IMR-90 (cell line): ENCODE results near the gene DNAJB12. TPM values are rescaled to one million over a fixed set of nuclear protein-coding genes. Genes with fewer than 3 reads are reported as not detected.

Experiments used
- ATAC-seq: fragments of 200-7000 bp; cut with Tn5 transposase; 2 replicates; pipeline ENCODE4 v1.9.1; 2020; ENCODE audit warnings: low read depth, mild to moderate bottlenecking, moderate library complexity
- BruUV-seq: library from RNA; stranded (reverse); fragments of 400-500 nt; replicated peaks from 2 replicates; lab custom pipeline; 2021; lab: Mats Ljungman, UMichigan
- CTCF ChIA-PET: fragments of 300-600 bp; formaldehyde crosslinking; extraction: SDS; loops from one replicate; lab custom pipeline; 2021; ENCODE audit warnings: antibody characterized with exemption; lab: Yijun Ruan, JAX
- POLR2A ChIA-PET: fragments of 300-600 bp; sonication (Branson Sonifier 250); formaldehyde crosslinking; loops from one replicate; lab custom pipeline; 2022; ENCODE audit warnings: antibody characterized with exemption; ENCODE audit not compliant: unreplicated experiment; lab: Charles Lee
- DNase-seq: peaks from one replicate; pipeline ENCODE4 v3.0.0; 2013
- H2AFZ ChIP-seq: replicated peaks from 2 replicates; pipeline ENCODE3; 2013; ENCODE audit warnings: low read length, mild to moderate bottlenecking; ENCODE audit not compliant: poor library complexity
- H2AK5ac ChIP-seq: 2 replicates; pipeline ENCODE4 v1.6.1; 2013; ENCODE audit warnings: low read depth, low read length, inconsistent platforms
- H2AK9ac ChIP-seq: replicated peaks from 2 replicates; pipeline ENCODE3; 2013; ENCODE audit warnings: mild to moderate bottlenecking, low read depth, low read length, moderate library complexity; ENCODE audit not compliant: poor library complexity
- H2BK120ac ChIP-seq: 2 replicates; pipeline ENCODE4 v1.6.1; 2013; ENCODE audit warnings: low read depth, low read length, inconsistent platforms
- H2BK15ac ChIP-seq: 3 replicates; pipeline ENCODE4 v1.6.1; 2013; ENCODE audit warnings: low read depth, low read length, inconsistent platforms
- H2BK20ac ChIP-seq: 2 replicates; pipeline ENCODE4 v1.6.1; 2013; ENCODE audit warnings: low read depth, mild to moderate bottlenecking, inconsistent platforms, low read length, moderate library complexity
- H2BK5ac ChIP-seq: 2 replicates; pipeline ENCODE4 v1.6.1; 2013; ENCODE audit warnings: mild to moderate bottlenecking, low read depth, low read length, inconsistent platforms; ENCODE audit not compliant: poor library complexity, severe bottlenecking
- H3K14ac ChIP-seq: replicated peaks from 2 replicates; pipeline ENCODE4 v1.6.1; 2013; ENCODE audit warnings: low read depth, low read length, inconsistent platforms
- H3K18ac ChIP-seq: 2 replicates; pipeline ENCODE4 v1.6.1; 2013; ENCODE audit warnings: low read depth, low read length, control low read depth
- H3K23ac ChIP-seq: 2 replicates; pipeline ENCODE4 v1.6.1; 2013; ENCODE audit warnings: low read depth, low read length, inconsistent platforms
- H3K27ac ChIP-seq: 2 replicates; pipeline ENCODE4 v1.5.1; 2013; ENCODE audit warnings: mild to moderate bottlenecking, control low read depth, low read length; ENCODE audit not compliant: insufficient read depth
- H3K27me3 ChIP-seq: 2 replicates; pipeline ENCODE4 v1.6.1; 2013; ENCODE audit warnings: low read length; ENCODE audit not compliant: control insufficient read depth, insufficient read depth
- H3K36me3 ChIP-seq: 2 replicates; pipeline ENCODE4 v1.6.1; 2013; ENCODE audit warnings: low read length, mixed read lengths; ENCODE audit not compliant: control insufficient read depth, insufficient read depth
- H3K4ac ChIP-seq: 2 replicates; pipeline ENCODE4 v1.6.1; 2013; ENCODE audit warnings: low read depth, low read length, inconsistent platforms
- H3K4me1 ChIP-seq: 2 replicates; pipeline ENCODE4 v1.6.1; 2013; ENCODE audit warnings: low read length, mixed read lengths; ENCODE audit not compliant: control insufficient read depth, insufficient read depth
- H3K4me2 ChIP-seq: 2 replicates; pipeline ENCODE4 v1.6.1; 2013; ENCODE audit warnings: low read depth, mild to moderate bottlenecking, control low read depth, low read length, moderate library complexity
- H3K4me3 ChIP-seq: 2 replicates; pipeline ENCODE4 v1.5.1; 2013; ENCODE audit warnings: low read depth, mild to moderate bottlenecking, control low read depth, low read length, moderate library complexity; ENCODE audit not compliant: insufficient read depth
- H3K56ac ChIP-seq: 2 replicates; pipeline ENCODE4 v1.6.1; 2013; ENCODE audit warnings: low read length, inconsistent platforms; ENCODE audit not compliant: insufficient read depth; ENCODE audit errors: extremely low read depth
- H3K79me1 ChIP-seq, 2 experiments: 2 replicates each; pipeline ENCODE4 v1.6.1; 2013; ENCODE audit warnings: low read length in 2 of 2, inconsistent platforms in 1 of 2, low read depth in 1 of 2
- H3K9ac ChIP-seq: 2 replicates; pipeline ENCODE4 v1.6.1; 2013; ENCODE audit warnings: low read depth, low read length, control low read depth
- H3K9me1 ChIP-seq: 2 replicates; pipeline ENCODE4 v1.6.1; 2013; ENCODE audit warnings: low read length, inconsistent platforms; ENCODE audit not compliant: insufficient read depth
- H3K9me3 ChIP-seq: 2 replicates; pipeline ENCODE4 v1.6.1; 2013; ENCODE audit warnings: low read length; ENCODE audit not compliant: control insufficient read depth, insufficient read depth
- H4K20me1 ChIP-seq: 2 replicates; pipeline ENCODE4 v1.6.1; 2013; ENCODE audit warnings: low read length, inconsistent platforms; ENCODE audit not compliant: insufficient read depth
- H4K5ac ChIP-seq: 2 replicates; pipeline ENCODE4 v1.6.1; 2013; ENCODE audit warnings: mild to moderate bottlenecking, low read depth, low read length, control low read depth
- H4K8ac ChIP-seq, 2 experiments: 2 replicates each; pipeline ENCODE4 v1.6.1; 2013; ENCODE audit warnings: low read depth in 2 of 2, low read length in 2 of 2, control low read depth in 1 of 2, inconsistent platforms in 1 of 2
- H4K91ac ChIP-seq: 2 replicates; pipeline ENCODE4 v1.6.1; 2013; ENCODE audit warnings: low read depth, low read length, inconsistent platforms; ENCODE audit not compliant: insufficient read depth
- BHLHE40 ChIP-seq: fragments of 150-350 bp; IDR thresholded peaks from 2 replicates; pipeline ENCODE4 v1.6.1; 2016; ENCODE audit warnings: mild to moderate bottlenecking, low read depth, low read length
- CEBPB ChIP-seq: IDR thresholded peaks from 2 replicates; pipeline ENCODE4 v1.6.1; 2012; ENCODE audit warnings: low read depth, low read length, improper control_type of control experiment
- CHD1 ChIP-seq: IDR thresholded peaks from 2 replicates; pipeline ENCODE4 v1.6.1; 2012; ENCODE audit warnings: low read depth, low read length, improper control_type of control experiment
- CTCF ChIP-seq: conservative IDR thresholded peaks from 2 replicates; pipeline ENCODE4 v1.5.1; 2012; ENCODE audit warnings: mild to moderate bottlenecking, low read depth, low read length, improper control_type of control experiment
- ELK1 ChIP-seq: fragments of 150-350 bp; IDR thresholded peaks from 2 replicates; pipeline ENCODE4 v1.6.1; 2016; ENCODE audit warnings: low read depth, mild to moderate bottlenecking, low read length, moderate library complexity, borderline replicate concordance
- FOS ChIP-seq: fragments of 150-350 bp; IDR thresholded peaks from 2 replicates; pipeline ENCODE4 v1.6.1; 2016; ENCODE audit warnings: low read depth, low read length
- MAFK ChIP-seq: IDR thresholded peaks from 2 replicates; pipeline ENCODE4 v1.6.1; 2012; ENCODE audit warnings: low read depth, low read length, improper control_type of control experiment
- MAZ ChIP-seq: IDR thresholded peaks from 2 replicates; pipeline ENCODE4 v1.6.1; 2012; ENCODE audit warnings: low read depth, mild to moderate bottlenecking, low read length, improper control_type of control experiment, moderate library complexity, borderline replicate concordance
- MXI1 ChIP-seq: IDR thresholded peaks from 2 replicates; pipeline ENCODE4 v1.6.1; 2012; ENCODE audit warnings: low read depth, mild to moderate bottlenecking, low read length, moderate library complexity, borderline replicate concordance
- NFE2L2 ChIP-seq: fragments of 150-350 bp; IDR thresholded peaks from 2 replicates; pipeline ENCODE4 v1.6.1; 2016; ENCODE audit warnings: low read depth, mild to moderate bottlenecking, low read length
- POLR2A ChIP-seq: IDR thresholded peaks from 2 replicates; pipeline ENCODE4 v1.6.1; 2012; ENCODE audit warnings: mild to moderate bottlenecking, low read depth, low read length
- RAD21 ChIP-seq: IDR thresholded peaks from 2 replicates; pipeline ENCODE4 v1.6.1; 2012; ENCODE audit warnings: low read length, improper control_type of control experiment
- RCOR1 ChIP-seq: IDR thresholded peaks from 2 replicates; pipeline ENCODE4 v1.6.1; 2012; ENCODE audit warnings: mild to moderate bottlenecking, low read length, improper control_type of control experiment; ENCODE audit not compliant: insufficient replicate concordance
- RFX5 ChIP-seq: IDR thresholded peaks from 2 replicates; pipeline ENCODE4 v1.8.0; 2012; ENCODE audit warnings: low read depth, mild to moderate bottlenecking, low read length, moderate library complexity
- SMC3 ChIP-seq: fragments of 150-350 bp; IDR thresholded peaks from 2 replicates; pipeline ENCODE4 v1.6.1; 2016; ENCODE audit warnings: low read depth, mild to moderate bottlenecking, antibody characterized with exemption, low read length, moderate library complexity
- USF2 ChIP-seq: fragments of 150-350 bp; IDR thresholded peaks from 2 replicates; pipeline ENCODE4 v1.6.1; 2017; ENCODE audit warnings: mild to moderate bottlenecking, antibody characterized with exemption, low read length, low read depth
- WGBS, 2 experiments: methylation state at CpG; one replicate each; pipeline versions ENCODE4 v1.1.5 to v1.1.7; 2013; ENCODE audit warnings: missing lambda C conversion rate in 2 of 2; ENCODE audit not compliant: insufficient read length in 1 of 2; ENCODE audit errors: extremely low coverage in 2 of 2; 5-methylcytosine and 5-hydroxymethylcytosine counted together
- dilution Hi-C: fragments of 300-500 bp; cut with HindIII; formaldehyde crosslinking; loops from one replicate; pipeline ENCODE4 v1.14.3; 2018; ENCODE audit warnings: low sequenced_read_pairs; ENCODE audit not compliant: unreplicated experiment
- in situ Hi-C: fragments of 300-500 bp; cut with MboI; formaldehyde crosslinking; loops from 3 replicates; pipeline ENCODE4 v1.14.3; 2019; ENCODE audit warnings: low sequenced_read_pairs, inconsistent platforms, mixed read lengths
- intact Hi-C: fragments of 100-400 bp; cut with micrococcal nuclease; formaldehyde crosslinking; loops from 2 replicates; pipeline ENCODE4 v1.10.0; 2022
- polyA plus RNA-seq, 3 experiments: library from polyadenylated mRNA; depleted of rRNA; stranded (reverse); fragments of >200 nt; gene quantifications; 2 replicates each; pipeline ENCODE4 v1.2.3, GENCODE V29; 2012; ENCODE audit warnings: low replicate concordance in 1 of 3
- total RNA-seq: library from RNA; depleted of rRNA; stranded (reverse); fragments of >200 nt; gene quantifications from 2 replicates; pipeline ENCODE4 v1.2.3, GENCODE V29; 2012

The DNAJB12 gene
- total and polyA plus RNA-seq, 2 of the 4 experiments (the other 2 are of a cell fraction) = 18.3 to 24.0 TPM

GRCh38 chr10:72295330-72295910 is 59.3 kb downstream of the DNAJB12 start:
- ChIA-PET POLR2A (no interaction called here), CTCF (no interaction called here)
- 0 out of 2 replicates have a peak overlapping the region, but pooled peaks have one; percentile 11 for H2BK120ac ChIP-seq
- no peak overlapping the region for H2AFZ ChIP-seq
- no peak overlapping the region for H3K18ac ChIP-seq
- 0 out of 4 replicates have a peak overlapping the region, but pooled peaks of 1 of the 2 experiments have one; percentile 14 for H4K8ac ChIP-seq
- no peaks in the 10 kb centered on the region for H4K20me1 ChIP-seq
- no peak overlapping the region for H3K4me2 ChIP-seq
- WGBS, 2 experiments = no CpG with 5 or more reads among the region's 8 CpGs
- no peak overlapping the region for H3K4me3 ChIP-seq
- 0 out of 2 replicates have a peak overlapping the region, but pooled peaks have one; percentile 16 for H3K14ac ChIP-seq
- H3K36me3 ChIP-seq = no peaks in the 10 kb centered on the region
- H3K56ac ChIP-seq = 0 out of 2 replicates have a peak overlapping the region, but pooled peaks have one; percentile 47
- peak overlapping the region; percentile 67 for H2AK5ac ChIP-seq
- H3K4ac ChIP-seq = peak overlapping the region; percentile 52
- BruUV-seq = no TSS peak
- DNase-seq (no peak), ATAC-seq (no peak)
- H2AK9ac ChIP-seq = no peak overlapping the region
- no peak overlapping the region for H3K9ac ChIP-seq
- intact Hi-C loops (no loop called here), dilution Hi-C loops (no loop called here), in situ Hi-C loops (no loop called here)
- no peak overlapping the region for H3K23ac ChIP-seq
- peaks cover 0 to 10% of the 10 kb centered on the region in 2 experiments; a peak in 2 of 4 replicates for H3K79me1 ChIP-seq
- H4K91ac ChIP-seq = no peak overlapping the region; the same call in 1 of the 2 replicates
- no peak overlapping the region for H2BK20ac ChIP-seq
- no peak overlapping the region for H3K27ac ChIP-seq
- no peak for TF ChIP-seq MAFK
- no peak for TF ChIP-seq NFE2L2
- TF ChIP-seq POLR2A = no peak
- no peak for TF ChIP-seq USF2
- no peak for TF ChIP-seq ELK1
- no peak for TF ChIP-seq CHD1
- no peak for TF ChIP-seq RCOR1
- no peak for TF ChIP-seq RAD21
- TF ChIP-seq MAZ = no peak
- no peak for TF ChIP-seq CTCF
- no peak for TF ChIP-seq BHLHE40
- TF ChIP-seq CEBPB = no peak
- TF ChIP-seq SMC3 = no peak
- TF ChIP-seq MXI1 = no peak
- no peak for TF ChIP-seq FOS
- TF ChIP-seq RFX5 = no peak
- no peaks in the 10 kb centered on the region for H3K27me3 ChIP-seq
- no peak overlapping the region for H2BK5ac ChIP-seq
- H3K9me1 ChIP-seq = peaks cover 16% of the 10 kb centered on the region
- H2BK15ac ChIP-seq = peak overlapping the region; percentile 56; the same call in 1 of the 3 replicates
- H3K4me1 ChIP-seq = peaks cover 10% of the 10 kb centered on the region
- no peak overlapping the region for H4K5ac ChIP-seq
- no peaks in the 10 kb centered on the region for H3K9me3 ChIP-seq
